Measurements from ENCODE around the gene PPP1R3F. TPM values are rescaled to one million over a fixed set of nuclear protein-coding genes. Genes with fewer than 3 reads are reported as not detected.

PPP1R3F gene
- total RNA-seq, 1 donor from 2014 or later = 8.0 TPM

DNA sequence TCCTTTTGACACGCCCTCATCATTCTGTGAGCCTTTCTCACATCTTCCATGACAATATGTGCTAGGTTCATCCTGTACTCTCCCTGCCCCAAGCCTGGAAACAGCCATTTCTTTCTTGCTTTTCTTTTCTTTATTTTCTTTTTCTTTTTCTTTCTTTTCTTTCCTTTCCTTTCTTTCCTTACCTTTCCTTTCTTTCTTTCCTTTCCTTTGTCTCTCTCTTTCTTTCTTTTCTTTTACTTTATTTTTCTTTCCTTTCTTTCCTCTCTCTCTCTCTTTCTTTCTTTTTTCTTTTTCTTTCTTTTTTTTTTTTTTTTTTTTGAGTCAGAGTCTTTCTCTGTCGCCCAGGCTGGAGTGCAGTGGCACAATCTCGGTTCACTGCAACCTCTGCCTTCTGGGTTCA is 14.6 kb downstream of the PPP1R3F start:
- no peaks in the 10 kb centered on the region for H3K9me3 Mint-ChIP-seq
- TF ChIP-seq, protein P1, sequence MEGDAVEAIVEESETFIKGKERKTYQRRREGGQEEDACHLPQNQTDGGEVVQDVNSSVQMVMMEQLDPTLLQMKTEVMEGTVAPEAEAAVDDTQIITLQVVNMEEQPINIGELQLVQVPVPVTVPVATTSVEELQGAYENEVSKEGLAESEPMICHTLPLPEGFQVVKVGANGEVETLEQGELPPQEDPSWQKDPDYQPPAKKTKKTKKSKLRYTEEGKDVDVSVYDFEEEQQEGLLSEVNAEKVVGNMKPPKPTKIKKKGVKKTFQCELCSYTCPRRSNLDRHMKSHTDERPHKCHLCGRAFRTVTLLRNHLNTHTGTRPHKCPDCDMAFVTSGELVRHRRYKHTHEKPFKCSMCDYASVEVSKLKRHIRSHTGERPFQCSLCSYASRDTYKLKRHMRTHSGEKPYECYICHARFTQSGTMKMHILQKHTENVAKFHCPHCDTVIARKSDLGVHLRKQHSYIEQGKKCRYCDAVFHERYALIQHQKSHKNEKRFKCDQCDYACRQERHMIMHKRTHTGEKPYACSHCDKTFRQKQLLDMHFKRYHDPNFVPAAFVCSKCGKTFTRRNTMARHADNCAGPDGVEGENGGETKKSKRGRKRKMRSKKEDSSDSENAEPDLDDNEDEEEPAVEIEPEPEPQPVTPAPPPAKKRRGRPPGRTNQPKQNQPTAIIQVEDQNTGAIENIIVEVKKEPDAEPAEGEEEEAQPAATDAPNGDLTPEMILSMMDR (conservative IDR thresholded peaks at IDR 0.05) = no peak

DNA sequence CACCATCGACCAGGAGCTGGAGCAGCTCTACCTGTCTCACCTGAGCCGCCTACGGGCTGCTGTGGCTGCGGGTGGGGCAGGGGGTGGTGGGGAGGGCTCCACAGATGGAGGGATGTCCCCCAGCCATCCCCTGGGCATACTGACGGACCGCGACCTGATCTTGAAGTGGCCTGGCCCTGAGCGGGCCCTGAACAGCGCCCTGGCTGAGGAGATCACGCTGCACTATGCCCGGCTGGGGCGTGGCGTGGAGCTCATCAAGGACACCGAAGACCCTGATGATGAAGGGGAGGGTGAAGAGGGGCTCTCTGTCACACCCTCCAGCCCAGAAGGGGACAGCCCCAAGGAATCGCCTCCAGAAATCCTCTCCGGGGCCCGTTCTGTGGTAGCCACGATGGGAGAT is 16.5 kb downstream of the PPP1R3F start:
- Mint-ChIP-seq H3K36me3 (no peaks in the 10 kb centered on the region), H3K27me3 (no peaks in the 10 kb centered on the region), H3K4me1 (ENCODE audit: unreplicated experiment) (peaks cover 9% of the 10 kb centered on the region), H3K4me3 (no peak overlapping the region), H3K9me3 (no peaks in the 10 kb centered on the region), H3K27ac (no peak overlapping the region)
- DNase-seq (ENCODE audit: extremely low spot score, unreplicated experiment) = no peak
- TF ChIP-seq, protein P1 (conservative IDR thresholded peaks at IDR 0.05) = no peak

More for the DNA sequence above, 14.6 kb downstream of the PPP1R3F start:
- Mint-ChIP-seq H3K36me3 (no peaks in the 10 kb centered on the region), H3K27ac (no peak overlapping the region), H3K4me3 (no peak overlapping the region), H3K4me1 (ENCODE audit: unreplicated experiment) (peaks cover 9% of the 10 kb centered on the region), H3K27me3 (no peaks in the 10 kb centered on the region)
- DNase-seq (ENCODE audit: extremely low spot score, unreplicated experiment) = no peak

DNA sequence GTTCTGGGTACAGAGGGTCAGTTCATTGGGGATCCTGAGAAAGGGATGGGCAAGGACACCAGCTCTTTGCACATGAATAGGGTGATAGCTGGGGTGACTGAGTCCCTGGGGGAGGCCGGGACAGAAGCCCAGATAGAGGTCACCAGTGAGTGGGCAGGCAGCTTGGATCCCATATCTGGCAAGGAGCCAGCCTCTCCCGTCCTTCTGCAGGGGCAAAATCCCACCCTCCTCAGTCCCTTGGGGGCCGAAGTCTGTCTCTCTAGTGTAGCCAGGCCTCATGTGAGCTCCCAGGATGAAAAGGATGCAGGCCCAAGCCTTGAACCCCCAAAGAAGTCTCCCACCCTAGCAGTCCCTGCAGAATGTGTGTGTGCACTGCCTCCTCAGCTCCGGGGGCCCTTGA is 17.0 kb downstream of the PPP1R3F start:
- Mint-ChIP-seq H3K4me1 (ENCODE audit: unreplicated experiment) (peaks cover 9% of the 10 kb centered on the region), H3K27me3 (no peaks in the 10 kb centered on the region), H3K27ac (no peak overlapping the region), H3K4me3 (no peak overlapping the region), H3K36me3 (no peaks in the 10 kb centered on the region), H3K9me3 (no peaks in the 10 kb centered on the region)
- DNase-seq (ENCODE audit: extremely low spot score, unreplicated experiment) = no peak
- TF ChIP-seq, protein P1 (conservative IDR thresholded peaks at IDR 0.05) = no peak

- H3K4me1 Mint-ChIP-seq (ENCODE audit: unreplicated experiment) = peaks cover 5% of the 10 kb centered on the region
- no peaks in the 10 kb centered on the region for H3K27me3 Mint-ChIP-seq
- H3K27ac Mint-ChIP-seq = no peak overlapping the region
- DNase-seq (ENCODE audit: extremely low spot score, unreplicated experiment) = no peak
- H3K36me3 Mint-ChIP-seq = no peaks in the 10 kb centered on the region
- no peak overlapping the region for H3K4me3 Mint-ChIP-seq
- TF ChIP-seq, protein P1 (conservative IDR thresholded peaks at IDR 0.05) = no peak
- no peaks in the 10 kb centered on the region for H3K9me3 Mint-ChIP-seq
Observed at GRCh38 chrX:49287665-49288064, 18.1 kb downstream of the PPP1R3F start.

DNA sequence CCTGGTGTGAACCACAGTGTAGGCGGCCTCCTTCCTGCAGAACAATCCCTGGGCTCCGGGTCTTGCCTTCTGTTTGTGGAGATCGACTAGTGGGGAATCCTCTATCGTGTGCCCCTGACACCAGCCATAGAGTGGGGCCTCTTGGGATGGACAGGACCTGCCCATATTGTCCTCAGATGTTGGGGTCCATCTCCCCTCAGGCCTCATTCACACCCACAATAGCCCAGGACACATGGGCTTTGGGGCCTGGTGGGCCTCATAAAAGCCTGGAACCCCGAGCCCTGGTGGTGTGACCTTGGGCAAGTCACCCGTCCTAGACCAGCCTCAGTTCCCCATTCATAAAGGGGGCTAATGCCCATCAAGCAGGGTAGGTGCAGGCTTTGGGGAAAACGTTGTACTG is 20.6 kb downstream of the PPP1R3F start:
- no peak overlapping the region for H3K27ac Mint-ChIP-seq
- no peaks in the 10 kb centered on the region for H3K9me3 Mint-ChIP-seq
- no peak overlapping the region for H3K4me3 Mint-ChIP-seq
- TF ChIP-seq, protein P1 (conservative IDR thresholded peaks at IDR 0.05) = no peak
- DNase-seq (ENCODE audit: extremely low spot score, unreplicated experiment) = no peak
- peaks cover 3% of the 10 kb centered on the region for H3K4me1 Mint-ChIP-seq (ENCODE audit: unreplicated experiment)
- no peaks in the 10 kb centered on the region for H3K36me3 Mint-ChIP-seq
- H3K27me3 Mint-ChIP-seq = no peaks in the 10 kb centered on the region

Data from type B pancreatic cell (in vitro differentiated cells).